SH-SY5Y (cell line): ENCODE measurements around the gene PDE1A.

ENCODE experiments used
- GATA2 ChIP-seq: IDR thresholded peaks from 2 replicates; pipeline ENCODE4 v1.6.1; 2011; ENCODE audit warnings: mild to moderate bottlenecking, low read depth, low read length
- GATA3 ChIP-seq: IDR thresholded peaks from 2 replicates; pipeline ENCODE4 v1.6.1; 2011; ENCODE audit warnings: low read depth, mild to moderate bottlenecking, low read length, moderate library complexity

DNA sequence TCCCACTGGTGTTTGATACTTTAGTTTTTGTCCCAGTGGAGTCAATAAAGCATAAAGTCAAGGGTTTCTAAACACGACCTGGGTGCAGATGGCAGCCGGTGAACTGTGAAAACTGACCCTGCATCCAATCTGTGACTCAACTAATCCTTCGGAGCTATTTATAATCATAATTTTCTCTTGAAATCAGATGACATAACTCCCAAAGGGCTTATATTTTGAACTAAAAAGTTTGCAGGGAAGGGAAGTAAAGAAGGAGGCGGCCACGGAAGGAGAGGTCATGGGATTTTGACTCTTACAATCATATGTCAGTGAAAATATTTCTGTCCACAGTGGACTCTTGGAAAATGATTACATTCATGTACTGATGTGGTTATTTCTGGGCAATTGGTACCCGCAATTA lies 178.5 kb downstream of the PDE1A start:
- no peak for TF ChIP-seq GATA2
- no peak for TF ChIP-seq GATA3
